IMR-90 (cell line): ENCODE data around the gene APOA4. TPM values are rescaled to one million over a fixed set of nuclear protein-coding genes. Genes with fewer than 3 reads are reported as not detected.

Source experiments
- ATAC-seq: fragments of 200-7000 bp; cut with Tn5 transposase; 2 replicates; pipeline ENCODE4 v1.9.1; 2020; ENCODE audit warnings: low read depth, mild to moderate bottlenecking, moderate library complexity
- BruUV-seq: library from RNA; stranded (reverse); fragments of 400-500 nt; replicated peaks from 2 replicates; lab custom pipeline; 2021; lab: Mats Ljungman, UMichigan
- CTCF ChIA-PET: fragments of 300-600 bp; formaldehyde crosslinking; extraction: SDS; loops from one replicate; lab custom pipeline; 2021; ENCODE audit warnings: antibody characterized with exemption; lab: Yijun Ruan, JAX
- POLR2A ChIA-PET: fragments of 300-600 bp; sonication (Branson Sonifier 250); formaldehyde crosslinking; loops from one replicate; lab custom pipeline; 2022; ENCODE audit warnings: antibody characterized with exemption; ENCODE audit not compliant: unreplicated experiment; lab: Charles Lee
- DNase-seq: peaks from one replicate; pipeline ENCODE4 v3.0.0; 2013
- H2AFZ ChIP-seq: replicated peaks from 2 replicates; pipeline ENCODE3; 2013; ENCODE audit warnings: low read length, mild to moderate bottlenecking; ENCODE audit not compliant: poor library complexity
- H2AK5ac ChIP-seq: 2 replicates; pipeline ENCODE4 v1.6.1; 2013; ENCODE audit warnings: low read depth, low read length, inconsistent platforms
- H2AK9ac ChIP-seq: replicated peaks from 2 replicates; pipeline ENCODE3; 2013; ENCODE audit warnings: mild to moderate bottlenecking, low read depth, low read length, moderate library complexity; ENCODE audit not compliant: poor library complexity
- H2BK120ac ChIP-seq: 2 replicates; pipeline ENCODE4 v1.6.1; 2013; ENCODE audit warnings: low read depth, low read length, inconsistent platforms
- H2BK15ac ChIP-seq: 3 replicates; pipeline ENCODE4 v1.6.1; 2013; ENCODE audit warnings: low read depth, low read length, inconsistent platforms
- H2BK20ac ChIP-seq: 2 replicates; pipeline ENCODE4 v1.6.1; 2013; ENCODE audit warnings: low read depth, mild to moderate bottlenecking, inconsistent platforms, low read length, moderate library complexity
- H2BK5ac ChIP-seq: 2 replicates; pipeline ENCODE4 v1.6.1; 2013; ENCODE audit warnings: mild to moderate bottlenecking, low read depth, low read length, inconsistent platforms; ENCODE audit not compliant: poor library complexity, severe bottlenecking
- H3K14ac ChIP-seq: replicated peaks from 2 replicates; pipeline ENCODE4 v1.6.1; 2013; ENCODE audit warnings: low read depth, low read length, inconsistent platforms
- H3K18ac ChIP-seq: 2 replicates; pipeline ENCODE4 v1.6.1; 2013; ENCODE audit warnings: low read depth, low read length, control low read depth
- H3K23ac ChIP-seq: 2 replicates; pipeline ENCODE4 v1.6.1; 2013; ENCODE audit warnings: low read depth, low read length, inconsistent platforms
- H3K27ac ChIP-seq: 2 replicates; pipeline ENCODE4 v1.5.1; 2013; ENCODE audit warnings: mild to moderate bottlenecking, control low read depth, low read length; ENCODE audit not compliant: insufficient read depth
- H3K27me3 ChIP-seq: 2 replicates; pipeline ENCODE4 v1.6.1; 2013; ENCODE audit warnings: low read length; ENCODE audit not compliant: control insufficient read depth, insufficient read depth
- H3K36me3 ChIP-seq: 2 replicates; pipeline ENCODE4 v1.6.1; 2013; ENCODE audit warnings: low read length, mixed read lengths; ENCODE audit not compliant: control insufficient read depth, insufficient read depth
- H3K4ac ChIP-seq: 2 replicates; pipeline ENCODE4 v1.6.1; 2013; ENCODE audit warnings: low read depth, low read length, inconsistent platforms
- H3K4me1 ChIP-seq: 2 replicates; pipeline ENCODE4 v1.6.1; 2013; ENCODE audit warnings: low read length, mixed read lengths; ENCODE audit not compliant: control insufficient read depth, insufficient read depth
- H3K4me2 ChIP-seq: 2 replicates; pipeline ENCODE4 v1.6.1; 2013; ENCODE audit warnings: low read depth, mild to moderate bottlenecking, control low read depth, low read length, moderate library complexity
- H3K4me3 ChIP-seq: 2 replicates; pipeline ENCODE4 v1.5.1; 2013; ENCODE audit warnings: low read depth, mild to moderate bottlenecking, control low read depth, low read length, moderate library complexity; ENCODE audit not compliant: insufficient read depth
- H3K56ac ChIP-seq: 2 replicates; pipeline ENCODE4 v1.6.1; 2013; ENCODE audit warnings: low read length, inconsistent platforms; ENCODE audit not compliant: insufficient read depth; ENCODE audit errors: extremely low read depth
- H3K79me1 ChIP-seq, 2 experiments: 2 replicates each; pipeline ENCODE4 v1.6.1; 2013; ENCODE audit warnings: low read length in 2 of 2, inconsistent platforms in 1 of 2, low read depth in 1 of 2
- H3K9ac ChIP-seq: 2 replicates; pipeline ENCODE4 v1.6.1; 2013; ENCODE audit warnings: low read depth, low read length, control low read depth
- H3K9me1 ChIP-seq: 2 replicates; pipeline ENCODE4 v1.6.1; 2013; ENCODE audit warnings: low read length, inconsistent platforms; ENCODE audit not compliant: insufficient read depth
- H3K9me3 ChIP-seq: 2 replicates; pipeline ENCODE4 v1.6.1; 2013; ENCODE audit warnings: low read length; ENCODE audit not compliant: control insufficient read depth, insufficient read depth
- H4K20me1 ChIP-seq: 2 replicates; pipeline ENCODE4 v1.6.1; 2013; ENCODE audit warnings: low read length, inconsistent platforms; ENCODE audit not compliant: insufficient read depth
- H4K5ac ChIP-seq: 2 replicates; pipeline ENCODE4 v1.6.1; 2013; ENCODE audit warnings: mild to moderate bottlenecking, low read depth, low read length, control low read depth
- H4K8ac ChIP-seq, 2 experiments: 2 replicates each; pipeline ENCODE4 v1.6.1; 2013; ENCODE audit warnings: low read depth in 2 of 2, low read length in 2 of 2, control low read depth in 1 of 2, inconsistent platforms in 1 of 2
- H4K91ac ChIP-seq: 2 replicates; pipeline ENCODE4 v1.6.1; 2013; ENCODE audit warnings: low read depth, low read length, inconsistent platforms; ENCODE audit not compliant: insufficient read depth
- BHLHE40 ChIP-seq: fragments of 150-350 bp; IDR thresholded peaks from 2 replicates; pipeline ENCODE4 v1.6.1; 2016; ENCODE audit warnings: mild to moderate bottlenecking, low read depth, low read length
- CEBPB ChIP-seq: IDR thresholded peaks from 2 replicates; pipeline ENCODE4 v1.6.1; 2012; ENCODE audit warnings: low read depth, low read length, improper control_type of control experiment
- CHD1 ChIP-seq: IDR thresholded peaks from 2 replicates; pipeline ENCODE4 v1.6.1; 2012; ENCODE audit warnings: low read depth, low read length, improper control_type of control experiment
- FOS ChIP-seq: fragments of 150-350 bp; IDR thresholded peaks from 2 replicates; pipeline ENCODE4 v1.6.1; 2016; ENCODE audit warnings: low read depth, low read length
- MAFK ChIP-seq: IDR thresholded peaks from 2 replicates; pipeline ENCODE4 v1.6.1; 2012; ENCODE audit warnings: low read depth, low read length, improper control_type of control experiment
- MAZ ChIP-seq: IDR thresholded peaks from 2 replicates; pipeline ENCODE4 v1.6.1; 2012; ENCODE audit warnings: low read depth, mild to moderate bottlenecking, low read length, improper control_type of control experiment, moderate library complexity, borderline replicate concordance
- MXI1 ChIP-seq: IDR thresholded peaks from 2 replicates; pipeline ENCODE4 v1.6.1; 2012; ENCODE audit warnings: low read depth, mild to moderate bottlenecking, low read length, moderate library complexity, borderline replicate concordance
- NFE2L2 ChIP-seq: fragments of 150-350 bp; IDR thresholded peaks from 2 replicates; pipeline ENCODE4 v1.6.1; 2016; ENCODE audit warnings: low read depth, mild to moderate bottlenecking, low read length
- POLR2A ChIP-seq: IDR thresholded peaks from 2 replicates; pipeline ENCODE4 v1.6.1; 2012; ENCODE audit warnings: mild to moderate bottlenecking, low read depth, low read length
- RAD21 ChIP-seq: IDR thresholded peaks from 2 replicates; pipeline ENCODE4 v1.6.1; 2012; ENCODE audit warnings: low read length, improper control_type of control experiment
- RCOR1 ChIP-seq: IDR thresholded peaks from 2 replicates; pipeline ENCODE4 v1.6.1; 2012; ENCODE audit warnings: mild to moderate bottlenecking, low read length, improper control_type of control experiment; ENCODE audit not compliant: insufficient replicate concordance
- RFX5 ChIP-seq: IDR thresholded peaks from 2 replicates; pipeline ENCODE4 v1.8.0; 2012; ENCODE audit warnings: low read depth, mild to moderate bottlenecking, low read length, moderate library complexity
- SMC3 ChIP-seq: fragments of 150-350 bp; IDR thresholded peaks from 2 replicates; pipeline ENCODE4 v1.6.1; 2016; ENCODE audit warnings: low read depth, mild to moderate bottlenecking, antibody characterized with exemption, low read length, moderate library complexity
- WGBS, 2 experiments: methylation state at CpG; one replicate each; pipeline versions ENCODE4 v1.1.5 to v1.1.7; 2013; ENCODE audit warnings: missing lambda C conversion rate in 2 of 2; ENCODE audit not compliant: insufficient read length in 1 of 2; ENCODE audit errors: extremely low coverage in 2 of 2; 5-methylcytosine and 5-hydroxymethylcytosine counted together
- dilution Hi-C: fragments of 300-500 bp; cut with HindIII; formaldehyde crosslinking; loops from one replicate; pipeline ENCODE4 v1.14.3; 2018; ENCODE audit warnings: low sequenced_read_pairs; ENCODE audit not compliant: unreplicated experiment
- in situ Hi-C: fragments of 300-500 bp; cut with MboI; formaldehyde crosslinking; loops from 3 replicates; pipeline ENCODE4 v1.14.3; 2019; ENCODE audit warnings: low sequenced_read_pairs, inconsistent platforms, mixed read lengths
- intact Hi-C: fragments of 100-400 bp; cut with micrococcal nuclease; formaldehyde crosslinking; loops from 2 replicates; pipeline ENCODE4 v1.10.0; 2022
- polyA plus RNA-seq, 3 experiments: library from polyadenylated mRNA; depleted of rRNA; stranded (reverse); fragments of >200 nt; gene quantifications; 2 replicates each; pipeline ENCODE4 v1.2.3, GENCODE V29; 2012; ENCODE audit warnings: low replicate concordance in 1 of 3
- total RNA-seq: library from RNA; depleted of rRNA; stranded (reverse); fragments of >200 nt; gene quantifications from 2 replicates; pipeline ENCODE4 v1.2.3, GENCODE V29; 2012
- TF ChIP-seq, protein P1 (sequence below): fragments of 150-350 bp; IDR thresholded peaks from 2 replicates; pipeline ENCODE4 v1.6.1; 2017; ENCODE audit warnings: mild to moderate bottlenecking, antibody characterized with exemption, low read length, low read depth
- TF ChIP-seq, protein P2 (sequence below): fragments of 150-350 bp; IDR thresholded peaks from 2 replicates; pipeline ENCODE4 v1.6.1; 2016; ENCODE audit warnings: low read depth, mild to moderate bottlenecking, low read length, moderate library complexity, borderline replicate concordance
- TF ChIP-seq, protein P3 (sequence below): conservative IDR thresholded peaks from 2 replicates; pipeline ENCODE4 v1.5.1; 2012; ENCODE audit warnings: mild to moderate bottlenecking, low read depth, low read length, improper control_type of control experiment

Gene APOA4
- total and polyA plus RNA-seq, 2 of the 4 experiments (the other 2 are of a cell fraction): not detected

DNA sequence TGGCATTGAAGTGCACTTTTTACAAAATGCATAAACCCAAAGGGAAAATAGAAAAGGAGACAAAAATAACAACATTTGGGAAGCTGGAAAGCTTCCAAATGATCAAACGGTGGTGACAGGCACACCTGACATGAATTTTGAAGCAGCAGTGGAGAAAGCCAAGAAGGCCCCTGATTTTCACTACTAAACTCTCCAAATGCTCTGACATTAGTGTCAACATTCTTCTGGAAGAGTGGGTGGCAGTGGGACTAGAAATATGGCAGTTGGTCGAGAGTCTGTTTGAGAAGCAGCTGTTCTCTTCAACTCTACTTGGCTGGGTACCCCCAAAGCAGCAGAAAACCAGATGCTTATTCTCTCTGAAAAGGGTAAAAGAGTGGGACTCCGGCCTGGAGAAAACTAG is 19.1 kb downstream of the APOA4 start:
- CTCF ChIA-PET: no interaction called here
- Histone ChIP-seq H4K5ac (no peak overlapping the region), H3K18ac (no peak overlapping the region), H3K27ac (no peak overlapping the region), H3K36me3 (no peaks in the 10 kb centered on the region), H3K9me1 (no peaks in the 10 kb centered on the region), H3K23ac (no peak overlapping the region), H3K27me3 (peaks cover 11% of the 10 kb centered on the region), H2AK5ac (no peak overlapping the region), H3K4me2 (no peak overlapping the region), H3K4me1 (no peaks in the 10 kb centered on the region), H2AK9ac (no peak overlapping the region), H4K8ac (no peak overlapping the region), H4K20me1 (no peaks in the 10 kb centered on the region), H2AFZ (no peak overlapping the region), H3K9ac (no peak overlapping the region), H2BK15ac (no peak overlapping the region), H3K9me3 (no peaks in the 10 kb centered on the region), H4K91ac (no peak overlapping the region), H2BK120ac (no peak overlapping the region), H3K14ac (no peak overlapping the region), H2BK5ac (no peak overlapping the region), H3K56ac (no peak overlapping the region), H3K79me1 (no peaks in the 10 kb centered on the region), H3K4ac (no peak overlapping the region), H2BK20ac (no peak overlapping the region), H3K4me3 (no peak overlapping the region)
- dilution Hi-C loops (no loop called here), in situ Hi-C loops (no loop called here), intact Hi-C loops (no loop called here)
- no CpG with 5 or more reads among the region's 3 CpGs for WGBS, 2 experiments
- POLR2A ChIA-PET: no interaction called here
- ATAC-seq: no peak
- no TSS peak for BruUV-seq
- TF ChIP-seq RAD21 (no peak), BHLHE40 (no peak), MAFK (no peak), MXI1 (no peak), POLR2A (no peak), RCOR1 (no peak), MAZ (no peak), RFX5 (no peak), CHD1 (no peak), NFE2L2 (no peak), FOS (no peak), SMC3 (no peak), CEBPB (no peak)
- TF ChIP-seq, protein P1, sequence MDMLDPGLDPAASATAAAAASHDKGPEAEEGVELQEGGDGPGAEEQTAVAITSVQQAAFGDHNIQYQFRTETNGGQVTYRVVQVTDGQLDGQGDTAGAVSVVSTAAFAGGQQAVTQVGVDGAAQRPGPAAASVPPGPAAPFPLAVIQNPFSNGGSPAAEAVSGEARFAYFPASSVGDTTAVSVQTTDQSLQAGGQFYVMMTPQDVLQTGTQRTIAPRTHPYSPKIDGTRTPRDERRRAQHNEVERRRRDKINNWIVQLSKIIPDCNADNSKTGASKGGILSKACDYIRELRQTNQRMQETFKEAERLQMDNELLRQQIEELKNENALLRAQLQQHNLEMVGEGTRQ: no peak
- TF ChIP-seq, protein P2, sequence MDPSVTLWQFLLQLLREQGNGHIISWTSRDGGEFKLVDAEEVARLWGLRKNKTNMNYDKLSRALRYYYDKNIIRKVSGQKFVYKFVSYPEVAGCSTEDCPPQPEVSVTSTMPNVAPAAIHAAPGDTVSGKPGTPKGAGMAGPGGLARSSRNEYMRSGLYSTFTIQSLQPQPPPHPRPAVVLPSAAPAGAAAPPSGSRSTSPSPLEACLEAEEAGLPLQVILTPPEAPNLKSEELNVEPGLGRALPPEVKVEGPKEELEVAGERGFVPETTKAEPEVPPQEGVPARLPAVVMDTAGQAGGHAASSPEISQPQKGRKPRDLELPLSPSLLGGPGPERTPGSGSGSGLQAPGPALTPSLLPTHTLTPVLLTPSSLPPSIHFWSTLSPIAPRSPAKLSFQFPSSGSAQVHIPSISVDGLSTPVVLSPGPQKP: no peak
- TF ChIP-seq, protein P3, sequence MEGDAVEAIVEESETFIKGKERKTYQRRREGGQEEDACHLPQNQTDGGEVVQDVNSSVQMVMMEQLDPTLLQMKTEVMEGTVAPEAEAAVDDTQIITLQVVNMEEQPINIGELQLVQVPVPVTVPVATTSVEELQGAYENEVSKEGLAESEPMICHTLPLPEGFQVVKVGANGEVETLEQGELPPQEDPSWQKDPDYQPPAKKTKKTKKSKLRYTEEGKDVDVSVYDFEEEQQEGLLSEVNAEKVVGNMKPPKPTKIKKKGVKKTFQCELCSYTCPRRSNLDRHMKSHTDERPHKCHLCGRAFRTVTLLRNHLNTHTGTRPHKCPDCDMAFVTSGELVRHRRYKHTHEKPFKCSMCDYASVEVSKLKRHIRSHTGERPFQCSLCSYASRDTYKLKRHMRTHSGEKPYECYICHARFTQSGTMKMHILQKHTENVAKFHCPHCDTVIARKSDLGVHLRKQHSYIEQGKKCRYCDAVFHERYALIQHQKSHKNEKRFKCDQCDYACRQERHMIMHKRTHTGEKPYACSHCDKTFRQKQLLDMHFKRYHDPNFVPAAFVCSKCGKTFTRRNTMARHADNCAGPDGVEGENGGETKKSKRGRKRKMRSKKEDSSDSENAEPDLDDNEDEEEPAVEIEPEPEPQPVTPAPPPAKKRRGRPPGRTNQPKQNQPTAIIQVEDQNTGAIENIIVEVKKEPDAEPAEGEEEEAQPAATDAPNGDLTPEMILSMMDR: no peak
- DNase-seq: no peak
